ENCODE results near the gene LRRC53.

DNA sequence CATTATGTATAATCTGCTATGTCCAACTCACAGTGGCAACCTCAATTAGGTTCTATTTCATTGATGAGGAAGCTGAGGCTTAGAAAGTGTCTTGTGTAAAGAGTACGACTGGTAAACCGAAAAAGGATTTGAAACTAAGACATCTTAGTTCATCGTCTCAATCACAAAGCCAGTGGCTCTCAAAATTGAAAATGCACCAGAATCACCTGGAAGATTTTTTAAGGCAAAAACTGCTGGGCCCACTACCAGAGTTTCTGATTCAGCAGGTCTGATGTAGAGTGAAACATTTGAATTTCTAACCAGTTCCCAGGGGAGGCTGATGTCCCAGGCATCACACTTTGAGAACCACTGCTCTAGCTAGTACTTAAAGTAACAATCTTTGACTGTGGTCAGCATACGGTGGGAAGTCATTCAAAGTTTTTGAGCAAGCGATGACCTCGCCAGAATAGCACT, 5.2 kb upstream of the LRRC53 start:
- TF ChIP-seq, protein P1, sequence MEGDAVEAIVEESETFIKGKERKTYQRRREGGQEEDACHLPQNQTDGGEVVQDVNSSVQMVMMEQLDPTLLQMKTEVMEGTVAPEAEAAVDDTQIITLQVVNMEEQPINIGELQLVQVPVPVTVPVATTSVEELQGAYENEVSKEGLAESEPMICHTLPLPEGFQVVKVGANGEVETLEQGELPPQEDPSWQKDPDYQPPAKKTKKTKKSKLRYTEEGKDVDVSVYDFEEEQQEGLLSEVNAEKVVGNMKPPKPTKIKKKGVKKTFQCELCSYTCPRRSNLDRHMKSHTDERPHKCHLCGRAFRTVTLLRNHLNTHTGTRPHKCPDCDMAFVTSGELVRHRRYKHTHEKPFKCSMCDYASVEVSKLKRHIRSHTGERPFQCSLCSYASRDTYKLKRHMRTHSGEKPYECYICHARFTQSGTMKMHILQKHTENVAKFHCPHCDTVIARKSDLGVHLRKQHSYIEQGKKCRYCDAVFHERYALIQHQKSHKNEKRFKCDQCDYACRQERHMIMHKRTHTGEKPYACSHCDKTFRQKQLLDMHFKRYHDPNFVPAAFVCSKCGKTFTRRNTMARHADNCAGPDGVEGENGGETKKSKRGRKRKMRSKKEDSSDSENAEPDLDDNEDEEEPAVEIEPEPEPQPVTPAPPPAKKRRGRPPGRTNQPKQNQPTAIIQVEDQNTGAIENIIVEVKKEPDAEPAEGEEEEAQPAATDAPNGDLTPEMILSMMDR (IDR thresholded peaks at IDR 0.05; ENCODE audit: low read depth, low read length, poor library complexity, severe bottlenecking): no peak
- no peak for TF ChIP-seq EZH2phosphoT487 (IDR thresholded peaks at IDR 0.05; ENCODE audit: borderline replicate concordance, low read length)
